Prostate gland (tissue), 2 donors: ENCODE results near the gene RAB30. TPM values are rescaled to one million over a fixed set of nuclear protein-coding genes. Genes with fewer than 3 reads are reported as not detected.

Experiments
- DNase-seq: peaks from one replicate; pipeline ENCODE4 v3.0.0-alpha.2; 2019; ENCODE audit warnings: low spot score
- H3K27ac ChIP-seq, 2 donors: fragments of 200-600 bp; sonication (generic); 2 replicates each; pipeline ENCODE4 v1.5.1; 2017 to 2019
- H3K27me3 ChIP-seq: fragments of 200-600 bp; sonication (generic); replicated peaks from 2 replicates; pipeline ENCODE4 v1.5.1; 2019; ENCODE audit not compliant: insufficient read depth
- H3K36me3 ChIP-seq, 2 donors: fragments of 200-600 bp; sonication (generic); 1 replicate in 1 of 2; 2 replicates in 1 of 2; pipeline versions ENCODE4 v1.5.1 to v1.8.1; 2017 to 2019
- H3K4me1 ChIP-seq: fragments of 200-600 bp; sonication (generic); replicated peaks from 2 replicates; pipeline ENCODE4 v1.5.1; 2019
- H3K4me3 ChIP-seq, 2 donors: fragments of 200-600 bp; sonication (generic); 2 replicates each; pipeline ENCODE4 v1.5.1; 2017 to 2019
- H3K9me3 ChIP-seq: fragments of 200-600 bp; sonication (generic); 2 replicates; pipeline ENCODE4 v1.5.1; 2017
- CTCF ChIP-seq, 4 experiments: fragments of 200-600 bp in 2 of 4; fragments of 450-650 bp in 2 of 4; sonication (generic) in 2 of 4; IDR thresholded peaks; 1 replicate in 3 of 4; 2 replicates in 1 of 4; pipeline ENCODE4 v1.5.1; 2016 to 2019; ENCODE audit warnings: antibody characterized with exemption in 4 of 4, mild to moderate bottlenecking in 2 of 4, moderate library complexity in 2 of 4
- POLR2A ChIP-seq: fragments of 450-650 bp; IDR thresholded peaks from one replicate; pipeline ENCODE4 v1.6.1; 2016; ENCODE audit warnings: antibody characterized with exemption, mild to moderate bottlenecking
- POLR2AphosphoS5 ChIP-seq: sonication (generic); formaldehyde crosslinking; IDR thresholded peaks from one replicate; pipeline ENCODE4 v1.6.1; 2017; ENCODE audit warnings: antibody characterized with exemption
- WGBS: methylation state at CpG from one replicate; pipeline ENCODE4 v1.1.5; 2018; 5-methylcytosine and 5-hydroxymethylcytosine counted together
- intact Hi-C: fragments of 100-400 bp; cut with DNase I; formaldehyde crosslinking; loops from one replicate; pipeline ENCODE4 v1.14.2; 2022
- total RNA-seq, 2 donors: library from RNA; depleted of rRNA; stranded (reverse); fragments of >200 nt; gene quantifications; one replicate each; pipeline ENCODE4 v1.1.0, GENCODE V29; 2016

Gene RAB30
- total RNA-seq, 2 donors from 2014 or later: 13.3 to 15.9 TPM

GRCh38 chr11:83068568-83068967 is 3.1 kb downstream of the RAB30 start:
- DNase-seq: no peak
- peaks cover 3% of the 10 kb centered on the region for H3K4me1 ChIP-seq
- no peaks in the 10 kb centered on the region for H3K27me3 ChIP-seq
- no peaks in the 10 kb centered on the region for H3K9me3 ChIP-seq
- H3K36me3 ChIP-seq: no peaks in the 10 kb centered on the region
- TF ChIP-seq CTCF (IDR thresholded peaks at IDR 0.05) (no peak), POLR2A (no peak), POLR2AphosphoS5 (no peak)
- intact Hi-C loops: loop anchor here (10.0 kb wide), 1 partner anchor 84 kb away; no protein-coding TSS in a partner anchor
- WGBS: 83% methylated on average over 1 of the region's 1 CpG
- H3K4me3 ChIP-seq: no peak overlapping the region
- no peak overlapping the region for H3K27ac ChIP-seq

DNA sequence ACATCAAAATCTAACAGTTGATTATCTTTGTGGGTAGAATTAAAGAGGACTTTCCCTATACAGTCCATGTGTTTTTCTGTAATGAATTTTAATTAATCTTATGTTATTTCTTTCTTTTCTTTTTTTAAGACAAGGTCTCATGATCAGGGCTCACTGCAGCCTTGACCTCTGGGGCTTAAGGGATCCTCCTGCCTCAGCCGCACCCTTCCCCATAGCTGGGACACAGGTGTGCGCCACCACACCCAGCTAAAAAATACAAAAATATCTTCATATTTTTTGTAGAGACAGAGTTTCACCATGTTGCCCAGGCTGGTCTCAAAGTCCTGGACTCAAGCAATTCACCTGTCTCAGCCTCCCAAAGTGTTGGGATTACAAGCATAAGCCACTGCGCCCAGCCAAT is 7.7 kb downstream of the RAB30 start:
- TF ChIP-seq CTCF (IDR thresholded peaks at IDR 0.05) (no peak), POLR2AphosphoS5 (no peak), POLR2A (no peak)
- no peaks in the 10 kb centered on the region for H3K4me1 ChIP-seq
- no peaks in the 10 kb centered on the region for H3K27me3 ChIP-seq
- intact Hi-C loops: loop anchor here (10.0 kb wide), 1 partner anchor 79 kb away; no protein-coding TSS in a partner anchor
- H3K4me3 ChIP-seq: no peak overlapping the region
- no peaks in the 10 kb centered on the region for H3K9me3 ChIP-seq
- 99% methylated on average over 3 of the region's 3 CpGs for WGBS
- H3K36me3 ChIP-seq: no peaks in the 10 kb centered on the region
- no peak for DNase-seq
- no peak overlapping the region for H3K27ac ChIP-seq

- DNase-seq: no peak
- no peaks in the 10 kb centered on the region for H3K27me3 ChIP-seq
- no peaks in the 10 kb centered on the region for H3K36me3 ChIP-seq
- no peak overlapping the region for H3K27ac ChIP-seq
- TF ChIP-seq POLR2AphosphoS5: no peak
- TF ChIP-seq CTCF (IDR thresholded peaks at IDR 0.05): no peak
- no peak for TF ChIP-seq POLR2A
- no peak overlapping the region for H3K4me3 ChIP-seq
- WGBS: 19% methylated on average over 7 of the region's 7 CpGs
- intact Hi-C loops: loop anchor here (10.0 kb wide), 1 partner anchor 78 kb away; no protein-coding TSS in a partner anchor
- no peaks in the 10 kb centered on the region for H3K9me3 ChIP-seq
- no peaks in the 10 kb centered on the region for H3K4me1 ChIP-seq
Observed at GRCh38 chr11:83063073-83063754, 8.5 kb downstream of the RAB30 start.

DNA sequence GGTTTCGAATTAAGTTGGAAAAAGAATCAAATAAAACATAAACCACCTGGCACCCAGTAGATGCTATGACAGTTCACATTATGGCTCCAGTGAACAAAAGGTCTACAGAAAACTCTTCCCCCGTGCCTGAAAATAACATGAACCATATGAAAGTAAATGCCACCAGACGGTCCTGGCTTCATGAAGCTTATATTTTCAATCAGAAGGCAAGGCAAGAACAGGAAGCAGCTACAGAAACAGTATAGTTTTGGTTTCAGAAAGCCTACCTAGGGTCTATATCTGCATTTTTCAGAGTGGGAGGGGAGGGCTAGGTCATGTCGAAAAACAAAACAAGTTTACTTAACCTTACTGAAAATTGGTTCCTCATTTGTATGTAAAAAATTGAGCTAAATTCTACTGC is 9.8 kb downstream of the RAB30 start:
- WGBS: 51% methylated on average over 4 of the region's 4 CpGs
- Histone ChIP-seq H3K9me3 (no peaks in the 10 kb centered on the region), H3K27me3 (no peaks in the 10 kb centered on the region), H3K4me1 (no peaks in the 10 kb centered on the region), H3K36me3 (no peaks in the 10 kb centered on the region), H3K27ac (no peak overlapping the region), H3K4me3 (no peak overlapping the region)
- TF ChIP-seq CTCF (IDR thresholded peaks at IDR 0.05): no peak
- TF ChIP-seq POLR2A: no peak
- TF ChIP-seq POLR2AphosphoS5: no peak
- no peak for DNase-seq
- intact Hi-C loops: loop anchor here (10.0 kb wide), 1 partner anchor 77 kb away; no protein-coding TSS in a partner anchor

DNA sequence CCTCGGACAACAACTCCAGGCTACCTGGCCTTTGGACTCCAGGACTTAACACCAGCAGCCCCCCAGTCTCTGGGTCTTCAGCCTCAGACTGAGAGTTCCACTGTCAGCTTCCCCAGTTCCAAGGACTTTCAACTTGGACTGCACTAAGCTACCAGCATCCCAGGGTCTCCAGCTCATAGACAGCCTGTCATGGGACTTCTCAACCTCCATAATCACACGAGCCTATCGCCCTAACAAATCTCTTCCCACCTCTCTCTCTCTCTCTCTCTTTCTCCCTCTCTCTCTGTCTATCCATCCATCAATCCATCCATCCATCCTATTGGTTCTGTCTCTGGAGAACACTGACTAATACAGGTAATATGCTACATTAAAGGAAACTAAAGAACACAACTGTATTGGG is 10.7 kb downstream of the RAB30 start:
- Histone ChIP-seq H3K27me3 (no peaks in the 10 kb centered on the region), H3K4me1 (no peaks in the 10 kb centered on the region), H3K27ac (no peak overlapping the region), H3K36me3 (no peaks in the 10 kb centered on the region), H3K9me3 (no peaks in the 10 kb centered on the region), H3K4me3 (no peak overlapping the region)
- intact Hi-C loops: loop anchor here (10.0 kb wide), 1 partner anchor 76 kb away; no protein-coding TSS in a partner anchor
- 95% methylated on average over 3 of the region's 3 CpGs for WGBS
- DNase-seq: no peak
- TF ChIP-seq CTCF (IDR thresholded peaks at IDR 0.05): no peak
- no peak for TF ChIP-seq POLR2A
- TF ChIP-seq POLR2AphosphoS5: no peak
